Measurements from ENCODE around the gene ARHGEF2. TPM values are rescaled to one million over a fixed set of nuclear protein-coding genes. Genes with fewer than 3 reads are reported as not detected.

Gene ARHGEF2
- total RNA-seq, 1 donor = 116 TPM

DNA sequence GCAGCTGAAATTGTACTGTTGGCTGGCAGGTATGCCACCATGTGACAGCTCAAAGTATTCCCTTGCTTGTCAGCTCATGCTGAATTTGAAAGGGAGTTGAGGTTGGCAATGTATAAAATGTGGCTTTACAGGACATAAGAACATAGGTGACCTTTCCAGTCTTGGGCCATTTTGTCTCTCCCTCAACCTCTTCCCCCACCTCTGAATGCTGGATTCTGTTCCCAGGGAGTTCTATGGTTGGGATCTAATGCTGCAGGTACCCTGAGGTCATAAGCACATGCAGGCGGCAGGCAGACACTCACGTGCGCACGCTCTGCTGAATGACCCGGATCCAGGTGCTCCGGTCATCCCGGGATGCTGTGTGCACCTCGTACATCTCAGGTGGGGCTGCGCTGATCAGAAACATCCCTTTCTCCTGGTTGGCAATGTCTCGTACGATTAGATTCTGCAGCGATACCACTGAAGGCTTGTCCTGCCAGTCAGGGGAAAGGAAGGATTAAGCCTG, 20.9 kb downstream of the ARHGEF2 start:
- no peak overlapping the region for H3K4me3 ChIP-seq (ENCODE audit: low read depth, low read length)
- TF ChIP-seq, protein P1, sequence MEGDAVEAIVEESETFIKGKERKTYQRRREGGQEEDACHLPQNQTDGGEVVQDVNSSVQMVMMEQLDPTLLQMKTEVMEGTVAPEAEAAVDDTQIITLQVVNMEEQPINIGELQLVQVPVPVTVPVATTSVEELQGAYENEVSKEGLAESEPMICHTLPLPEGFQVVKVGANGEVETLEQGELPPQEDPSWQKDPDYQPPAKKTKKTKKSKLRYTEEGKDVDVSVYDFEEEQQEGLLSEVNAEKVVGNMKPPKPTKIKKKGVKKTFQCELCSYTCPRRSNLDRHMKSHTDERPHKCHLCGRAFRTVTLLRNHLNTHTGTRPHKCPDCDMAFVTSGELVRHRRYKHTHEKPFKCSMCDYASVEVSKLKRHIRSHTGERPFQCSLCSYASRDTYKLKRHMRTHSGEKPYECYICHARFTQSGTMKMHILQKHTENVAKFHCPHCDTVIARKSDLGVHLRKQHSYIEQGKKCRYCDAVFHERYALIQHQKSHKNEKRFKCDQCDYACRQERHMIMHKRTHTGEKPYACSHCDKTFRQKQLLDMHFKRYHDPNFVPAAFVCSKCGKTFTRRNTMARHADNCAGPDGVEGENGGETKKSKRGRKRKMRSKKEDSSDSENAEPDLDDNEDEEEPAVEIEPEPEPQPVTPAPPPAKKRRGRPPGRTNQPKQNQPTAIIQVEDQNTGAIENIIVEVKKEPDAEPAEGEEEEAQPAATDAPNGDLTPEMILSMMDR (IDR thresholded peaks at IDR 0.05; ENCODE audit: insufficient read depth, low read length) = no peak
- no peak for DNase-seq (ENCODE audit: low read depth)

DNA sequence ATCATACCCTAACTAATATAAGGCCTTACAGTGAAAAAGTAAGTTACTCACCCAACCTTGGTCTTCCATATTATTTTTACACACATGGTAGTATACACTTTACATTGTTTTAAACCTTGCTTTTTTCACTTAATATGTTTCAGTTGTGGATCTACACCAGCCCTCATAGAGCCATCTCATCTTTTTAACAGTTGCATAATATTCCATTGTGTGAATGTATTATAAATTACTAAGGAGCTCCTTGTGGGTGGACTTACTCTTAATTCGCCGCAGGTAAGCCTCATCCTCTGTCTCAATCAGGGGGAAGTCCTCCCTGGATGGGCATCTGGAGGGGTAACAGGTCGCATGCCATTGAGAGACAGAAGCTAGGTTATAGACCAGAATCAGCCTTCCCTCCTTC, 23.7 kb downstream of the ARHGEF2 start:
- TF ChIP-seq, protein P1 (IDR thresholded peaks at IDR 0.05; ENCODE audit: insufficient read depth, low read length) = no peak
- DNase-seq (ENCODE audit: low read depth) = no peak
- H3K4me3 ChIP-seq (ENCODE audit: low read depth, low read length) = no peak overlapping the region

DNA sequence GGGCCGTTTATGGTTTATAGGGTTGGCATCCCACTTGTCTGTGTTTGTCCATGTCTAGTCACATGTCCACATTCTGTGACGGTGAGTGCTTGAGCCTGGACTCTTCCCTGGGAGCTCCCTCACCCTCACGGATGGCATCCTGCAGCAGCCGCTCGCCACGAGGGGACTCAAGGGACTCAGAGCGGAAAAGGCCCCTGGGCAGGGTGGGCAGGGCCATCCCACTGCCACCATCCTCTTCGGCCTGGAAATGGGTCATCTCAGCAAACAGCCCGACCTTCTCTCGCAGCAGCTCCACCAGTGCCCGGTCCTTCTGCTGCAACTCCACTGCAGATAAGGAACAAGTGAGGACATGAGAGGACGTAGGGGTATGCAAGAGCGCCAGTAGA, 25.8 kb downstream of the ARHGEF2 start:
- DNase-seq (ENCODE audit: low read depth) = no peak
- no peak overlapping the region for H3K4me3 ChIP-seq (ENCODE audit: low read depth, low read length)
- TF ChIP-seq, protein P1 (IDR thresholded peaks at IDR 0.05; ENCODE audit: insufficient read depth, low read length) = no peak

DNA sequence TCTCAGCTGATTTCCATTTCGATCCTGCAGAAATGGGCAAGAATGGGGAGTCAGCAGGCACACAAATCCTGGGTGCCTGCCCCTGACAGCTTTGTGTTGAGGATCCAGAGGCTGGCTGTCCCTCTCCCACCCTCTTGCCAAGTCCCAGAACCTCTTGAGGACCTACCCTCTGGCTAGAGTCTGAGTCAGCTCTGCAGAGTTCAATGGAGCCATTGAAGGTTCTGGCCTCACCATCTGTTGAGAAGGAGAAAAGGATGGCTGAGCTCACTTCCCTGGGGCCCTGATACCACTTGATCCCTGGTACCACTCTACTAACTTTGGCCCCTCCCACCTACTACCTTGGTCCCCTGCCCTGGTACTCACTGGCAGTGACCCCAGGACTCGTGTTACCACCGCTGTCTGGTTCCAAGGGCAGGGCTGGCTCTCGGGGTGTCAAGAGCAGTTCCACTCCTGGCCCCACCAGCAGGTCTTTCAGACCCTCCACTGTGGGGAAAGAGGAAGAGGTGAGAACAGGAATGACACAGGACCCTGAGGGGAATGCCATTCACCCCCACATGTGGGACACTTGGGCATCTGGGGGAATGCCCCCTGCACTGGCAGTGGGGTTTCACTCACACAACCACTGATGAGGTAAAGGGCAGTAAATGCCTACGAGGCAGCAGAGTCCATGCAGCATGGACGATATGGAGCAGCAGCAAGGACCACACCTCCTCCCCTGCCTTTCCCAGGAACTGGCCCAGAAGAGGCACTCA, 26.4 kb downstream of the ARHGEF2 start:
- H3K4me3 ChIP-seq (ENCODE audit: low read depth, low read length) = no peak overlapping the region
- TF ChIP-seq, protein P1 (IDR thresholded peaks at IDR 0.05; ENCODE audit: insufficient read depth, low read length) = no peak
- DNase-seq (ENCODE audit: low read depth) = no peak

- TF ChIP-seq, protein P1 (IDR thresholded peaks at IDR 0.05; ENCODE audit: insufficient read depth, low read length) = no peak
- no peak for DNase-seq (ENCODE audit: low read depth)
Observed at GRCh38 chr1:155950829-155951228, 27.5 kb downstream of the ARHGEF2 start.

DNA sequence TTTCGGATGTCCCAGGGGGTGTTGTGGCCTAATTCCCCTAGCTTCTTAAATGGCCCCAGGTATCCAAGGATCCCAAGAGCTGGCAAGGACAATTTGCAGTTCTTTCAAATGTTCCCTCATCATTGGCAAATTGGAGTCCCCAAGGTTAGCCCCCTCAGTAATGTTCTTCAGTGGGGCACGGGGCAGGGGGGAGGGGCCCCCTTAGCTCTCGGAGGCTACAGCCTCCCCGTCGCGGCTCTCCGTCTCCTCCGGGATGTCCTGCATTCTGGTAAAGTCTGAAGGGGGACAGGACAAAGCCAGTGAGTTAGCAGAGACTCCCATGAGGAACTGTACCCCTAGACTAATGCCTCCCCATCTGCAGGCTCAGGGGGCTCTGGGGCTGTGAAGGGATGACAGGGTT, 30.6 kb downstream of the ARHGEF2 start:
- TF ChIP-seq, protein P1 (IDR thresholded peaks at IDR 0.05; ENCODE audit: insufficient read depth, low read length) = no peak
- no peak overlapping the region for H3K4me3 ChIP-seq (ENCODE audit: low read depth, low read length)
- no peak for DNase-seq (ENCODE audit: low read depth)

More at GRCh38 chr1:155950829-155951228, 27.5 kb downstream of the ARHGEF2 start:
- no peak overlapping the region for H3K4me3 ChIP-seq (ENCODE audit: low read depth, low read length)

Data from fibroblast of the aortic adventitia (primary cell).